ENCODE data around the gene EDDM13. TPM values are rescaled to one million over a fixed set of nuclear protein-coding genes. Genes with fewer than 3 reads are reported as not detected.

EDDM13 gene
- total and polyA plus RNA-seq, 10 of the 15 experiments (the other 5 are each of a cell fraction or from before 2014, with no cell fraction given): 0.15 to 0.37 TPM; not detected in 8

- no peak for TF ChIP-seq SMAD5 (IDR thresholded peaks at IDR 0.05; ENCODE audit: low read depth)
- TF ChIP-seq HDAC2 (IDR thresholded peaks at IDR 0.05): no peak
- no peak for TF ChIP-seq PAX8 (IDR thresholded peaks at IDR 0.05)
Observed at GRCh38 chr19:56301155-56301554, 28.6 kb downstream of the EDDM13 start (continued).

GRCh38 chr19:56301886-56302620 is 29.5 kb downstream of the EDDM13 start:
- DNase-seq (ENCODE audit: low read depth, low spot score) (no peak), FAIRE-seq (no peak), ATAC-seq (no peak)
- H3K9me3 ChIP-seq (replicated peaks; ENCODE audit: control insufficient read depth, insufficient read depth, low read length): no peaks in the 10 kb centered on the region
- ChIA-PET RAD21 (ENCODE audit: unreplicated experiment) (no interaction called here), SMC1A (ENCODE audit: uncharacterized antibody, unreplicated experiment) (no interaction called here), CTCF (interaction anchor here (1.5 kb wide), 1 partner anchor 11 kb away, joined by 4 read pairs; no protein-coding TSS in a partner anchor), POLR2A (no interaction called here)
- intact Hi-C loops (cut with micrococcal nuclease; ENCODE audit: unreplicated experiment): no loop called here
- 67% methylated on average over 7 of the region's 9 CpGs for WGBS (ENCODE audit: insufficient coverage, insufficient replicate concordance, low lambda C conversion rate, missing lambda C conversion rate)
- H3K27ac ChIP-seq (ENCODE audit: control insufficient read depth, insufficient read depth): no peak overlapping the region
- H4K20me1 ChIP-seq (ENCODE audit: control insufficient read depth, insufficient read depth): no peaks in the 10 kb centered on the region
- H3K4me1 ChIP-seq (ENCODE audit: control insufficient read depth, insufficient read depth, low read length): no peaks in the 10 kb centered on the region
- BruUV-seq (replicated peaks): no TSS peak
- H3K4me2 ChIP-seq (ENCODE audit: control insufficient read depth, insufficient read depth): no peak overlapping the region
- in situ Hi-C loops (cut with MboI): no loop called here
- TF ChIP-seq NFIC (IDR thresholded peaks at IDR 0.05; ENCODE audit: low read depth, low read length): no peak
- no peak for TF ChIP-seq ESRRA (IDR thresholded peaks at IDR 0.05; ENCODE audit: low read length)
- TF ChIP-seq TCF12 (IDR thresholded peaks at IDR 0.05; ENCODE audit: low read depth, low read length): no peak
- TF ChIP-seq SUPT20H (IDR thresholded peaks at IDR 0.05; ENCODE audit: borderline replicate concordance, control insufficient read depth, low read depth, low read length): no peak
- no peak for TF ChIP-seq MTA2 (IDR thresholded peaks at IDR 0.05; ENCODE audit: low read depth)
- TF ChIP-seq IKZF1 (conservative IDR thresholded peaks at IDR 0.05): no peak
- no peak for TF ChIP-seq RBBP5 (conservative IDR thresholded peaks at IDR 0.05)
- TF ChIP-seq RELB (IDR thresholded peaks at IDR 0.05; ENCODE audit: low read depth): no peak
- TF ChIP-seq GATAD2B (conservative IDR thresholded peaks at IDR 0.05; ENCODE audit: low read depth): no peak
- no peak for TF ChIP-seq JUNB (IDR thresholded peaks at IDR 0.05)
- TF ChIP-seq, protein P1, sequence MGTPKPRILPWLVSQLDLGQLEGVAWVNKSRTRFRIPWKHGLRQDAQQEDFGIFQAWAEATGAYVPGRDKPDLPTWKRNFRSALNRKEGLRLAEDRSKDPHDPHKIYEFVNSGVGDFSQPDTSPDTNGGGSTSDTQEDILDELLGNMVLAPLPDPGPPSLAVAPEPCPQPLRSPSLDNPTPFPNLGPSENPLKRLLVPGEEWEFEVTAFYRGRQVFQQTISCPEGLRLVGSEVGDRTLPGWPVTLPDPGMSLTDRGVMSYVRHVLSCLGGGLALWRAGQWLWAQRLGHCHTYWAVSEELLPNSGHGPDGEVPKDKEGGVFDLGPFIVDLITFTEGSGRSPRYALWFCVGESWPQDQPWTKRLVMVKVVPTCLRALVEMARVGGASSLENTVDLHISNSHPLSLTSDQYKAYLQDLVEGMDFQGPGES (IDR thresholded peaks at IDR 0.05): no peak
- no peak for TF ChIP-seq IRF4 (IDR thresholded peaks at IDR 0.05; ENCODE audit: low read depth, low read length)
- TF ChIP-seq KDM1A (IDR thresholded peaks at IDR 0.05; ENCODE audit: borderline replicate concordance): no peak
- TF ChIP-seq ASH2L (IDR thresholded peaks at IDR 0.05; ENCODE audit: borderline replicate concordance, low read depth): no peak
- TF ChIP-seq FOS (IDR thresholded peaks at IDR 0.05; ENCODE audit: borderline replicate concordance, extremely low read depth, insufficient read length): no peak
- TF ChIP-seq HDAC2 (IDR thresholded peaks at IDR 0.05): no peak
- no peak for TF ChIP-seq ATF7 (IDR thresholded peaks at IDR 0.05; ENCODE audit: low read depth)
- no peaks in the 10 kb centered on the region for H3K79me2 ChIP-seq (ENCODE audit: control insufficient read depth, insufficient read depth, low read length)
- no peak overlapping the region for H3K4me3 ChIP-seq
- no peak overlapping the region for H3K9ac ChIP-seq (ENCODE audit: control insufficient read depth, insufficient read depth, low read length)
- H3K27me3 ChIP-seq (replicated peaks in 1 of 2; ENCODE audit: control insufficient read depth in 2 of 2, insufficient read depth in 2 of 2, low read length in 1 of 2): no peaks in the 10 kb centered on the region
- H3K36me3 ChIP-seq (ENCODE audit: control insufficient read depth in 2 of 2, insufficient read depth in 2 of 2, low read length in 1 of 2): peaks cover 0 to 4% of the 10 kb centered on the region in 2 experiments; a peak in 1 of 4 replicates
- H2AFZ ChIP-seq (ENCODE audit: control insufficient read depth, low read depth, low read length): no peak overlapping the region
